H4 (cell line): ENCODE results near the gene SAP130. TPM values are rescaled to one million over a fixed set of nuclear protein-coding genes. Genes with fewer than 3 reads are reported as not detected.

Experiments used
- DNase-seq: peaks from one replicate; pipeline ENCODE4 v3.0.0-alpha.2; 2015; ENCODE audit warnings: low spot score
- total RNA-seq: library from RNA; depleted of rRNA; stranded (reverse); fragments of >200 nt; shearing (Covaris generic); gene quantifications from 2 replicates; pipeline ENCODE4 v1.2.3, GENCODE V29; 2014

The SAP130 gene
- total RNA-seq, 1 experiment from 2014 or later = 15.5 TPM

- DNase-seq = no peak
Measured at GRCh38 chr2:128026448-128027277, 1.2 kb downstream of the SAP130 start.

- no peak for DNase-seq
Measured at GRCh38 chr2:128024816-128025215, 3.0 kb downstream of the SAP130 start.

GRCh38 chr2:128017561-128017960 is 10.3 kb downstream of the SAP130 start:
- no peak for DNase-seq

DNA sequence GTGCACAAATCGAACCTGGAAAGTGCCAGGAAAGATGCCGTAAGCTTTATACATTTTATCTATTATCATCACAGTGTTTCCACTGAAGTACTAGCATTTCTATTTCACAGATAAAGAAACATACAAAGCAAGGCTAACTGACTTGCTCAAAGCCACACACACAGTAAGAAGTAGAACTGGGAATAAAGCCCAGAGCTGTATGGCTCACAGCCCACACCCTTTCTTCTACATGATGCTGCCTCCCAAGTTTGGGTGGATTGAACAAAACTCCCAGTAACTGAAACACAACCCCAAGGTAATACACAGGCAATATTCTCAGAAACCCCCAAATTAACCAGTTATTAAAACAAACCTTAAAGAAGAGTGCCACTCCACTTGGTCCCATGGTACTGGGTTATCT is 11.2 kb downstream of the SAP130 start:
- DNase-seq = no peak

GRCh38 chr2:128012698-128013097 is 15.2 kb downstream of the SAP130 start:
- no peak for DNase-seq

DNA sequence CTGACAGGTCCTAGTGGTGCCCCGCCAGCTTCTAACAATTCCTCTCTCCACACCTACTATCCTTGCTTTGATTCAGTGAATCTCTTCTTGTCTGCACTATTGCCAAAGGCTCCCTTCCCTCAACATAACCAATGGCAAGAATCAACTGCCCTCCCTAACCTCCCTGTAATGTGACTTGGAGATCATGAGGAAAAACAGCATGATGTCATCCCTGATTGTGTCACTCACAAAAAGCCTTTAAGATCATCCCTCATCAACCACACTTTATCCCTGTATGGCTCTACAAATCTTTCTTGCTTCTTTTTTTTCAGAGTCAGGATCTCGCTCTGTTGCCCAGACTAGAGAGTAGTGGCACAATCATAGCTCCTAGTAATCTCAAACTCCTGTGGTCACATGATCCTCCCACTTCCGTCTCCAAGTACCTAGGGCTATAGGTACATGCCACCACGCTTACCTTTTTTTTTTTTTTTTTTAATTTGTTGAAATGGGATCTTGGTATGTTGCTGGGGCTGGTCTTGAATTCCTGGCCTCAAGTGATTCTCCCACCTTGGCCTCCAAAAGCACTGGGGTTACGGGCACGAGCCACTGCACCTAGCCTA is 19.7 kb downstream of the SAP130 start:
- no peak for DNase-seq

DNA sequence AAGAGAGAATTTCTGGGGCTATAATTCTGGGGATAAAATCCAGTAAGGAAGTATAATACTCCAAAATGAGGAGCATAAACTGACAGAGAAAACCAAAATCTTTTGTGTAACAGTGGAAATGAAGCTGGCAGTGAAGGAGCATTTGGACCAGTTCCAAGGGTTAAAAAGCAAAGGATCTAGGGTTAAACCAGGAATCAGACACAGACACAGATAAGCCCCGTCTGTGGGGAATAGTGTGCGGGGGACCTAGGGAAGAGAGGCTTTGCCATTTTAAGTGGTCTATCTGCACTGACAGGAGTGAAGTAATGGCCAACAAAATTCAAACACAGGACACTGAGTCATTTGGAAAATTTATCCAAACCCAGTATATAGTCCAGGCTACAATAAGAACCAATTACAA is 23.4 kb downstream of the SAP130 start:
- no peak for DNase-seq

DNA sequence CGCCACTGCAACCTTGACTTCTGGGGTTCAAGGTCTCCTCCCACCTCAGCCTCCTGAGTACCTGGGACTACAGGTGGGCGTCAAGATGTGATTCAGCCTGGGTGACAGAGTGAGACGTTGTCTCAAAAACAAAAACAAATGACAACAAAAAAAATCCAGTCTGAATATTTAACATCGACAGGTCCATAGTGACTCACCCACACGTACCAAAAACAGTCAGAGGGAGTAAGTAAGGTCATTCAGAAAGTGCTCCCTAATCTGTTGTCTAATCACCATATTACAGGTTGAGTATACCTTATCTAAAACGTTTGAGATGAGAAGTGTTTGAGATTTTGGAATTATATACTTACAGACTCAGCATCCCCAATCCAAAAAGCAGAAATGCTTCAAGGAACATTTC is 24.4 kb downstream of the SAP130 start:
- DNase-seq = no peak

- DNase-seq = no peak
Measured at GRCh38 chr2:127996160-127996559, 31.7 kb downstream of the SAP130 start.

- no peak for DNase-seq
Measured at GRCh38 chr2:127995725-127996124, 32.1 kb downstream of the SAP130 start.

DNA sequence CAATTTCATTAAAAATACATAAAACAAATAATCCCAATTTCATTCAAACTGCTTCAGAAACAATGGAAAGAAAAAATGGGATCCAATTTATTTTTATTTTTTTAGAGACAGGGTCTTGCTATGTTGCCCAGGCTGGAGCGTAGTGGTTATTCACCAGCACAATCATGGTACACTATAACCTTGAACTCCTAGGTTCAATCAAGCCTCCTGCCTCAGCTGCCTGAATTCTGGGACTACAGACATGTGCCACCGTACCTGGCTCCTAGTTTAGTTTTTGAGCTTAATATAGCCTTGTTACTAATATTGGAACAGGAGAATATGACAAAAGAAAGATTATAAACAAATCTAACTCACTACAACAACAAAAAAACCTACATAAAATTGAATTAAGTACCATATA is 34.2 kb downstream of the SAP130 start:
- no peak for DNase-seq

DNA sequence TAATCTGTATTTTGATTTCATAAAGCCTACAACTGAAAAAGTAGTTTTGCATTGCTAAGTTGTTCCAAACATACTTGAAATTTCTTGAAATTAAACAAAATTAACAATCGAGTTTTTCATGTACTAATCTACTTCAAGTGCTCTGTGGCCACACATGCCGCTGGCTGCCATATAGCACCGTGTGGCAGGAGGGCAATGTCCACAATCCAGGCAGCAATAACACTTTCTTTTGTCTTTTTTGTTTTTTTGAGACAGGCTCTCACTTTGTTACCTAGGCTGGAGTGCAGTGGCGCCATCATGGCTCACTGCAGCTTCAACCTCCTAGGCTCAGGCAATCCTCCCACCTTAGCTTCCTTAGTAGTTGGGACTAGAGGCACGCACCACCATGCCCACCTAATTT is 36.1 kb downstream of the SAP130 start:
- DNase-seq = no peak

- DNase-seq = no peak
Measured at GRCh38 chr2:127986548-127987079, 41.2 kb downstream of the SAP130 start.

GRCh38 chr2:127985735-127986134 is 42.1 kb downstream of the SAP130 start:
- no peak for DNase-seq

- no peak for DNase-seq
Measured at GRCh38 chr2:127985026-127985734, 42.7 kb downstream of the SAP130 start.

GRCh38 chr2:127984551-127984950 is 43.3 kb downstream of the SAP130 start:
- DNase-seq = no peak

GRCh38 chr2:127969446-127969845 is 58.4 kb downstream of the SAP130 start:
- no peak for DNase-seq

DNA sequence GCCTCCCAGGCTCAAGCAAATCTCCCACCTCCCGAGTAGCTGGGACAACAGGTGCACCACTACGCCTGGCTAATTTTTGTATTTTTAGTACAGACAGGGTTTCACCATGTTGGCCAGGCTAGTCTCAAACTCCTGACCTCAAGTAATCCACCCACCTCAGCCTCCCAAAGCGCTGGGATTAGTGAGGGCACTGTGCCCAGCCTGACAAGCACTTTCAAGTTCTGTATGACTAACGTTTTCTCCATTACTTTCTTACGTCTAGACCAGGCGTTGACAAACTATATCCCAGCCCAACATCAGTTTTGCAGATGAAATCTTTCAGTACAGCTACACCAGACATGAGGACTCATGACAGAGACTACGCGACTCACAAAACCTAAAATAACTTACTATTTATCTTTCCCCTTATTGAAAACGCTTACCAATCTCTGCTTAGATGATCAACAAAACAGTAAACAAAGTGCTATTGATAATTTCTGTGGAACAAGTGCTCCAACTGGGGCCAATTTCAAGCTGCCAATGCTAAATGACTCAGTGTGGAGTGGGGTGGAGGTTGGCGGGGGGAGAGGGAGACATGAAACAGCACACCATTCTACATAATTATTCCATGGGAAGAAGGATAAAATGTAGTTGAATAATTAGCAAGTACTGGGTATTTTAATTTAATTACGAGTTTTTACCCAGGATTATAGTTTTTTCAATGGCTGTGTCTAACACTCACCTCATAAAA is 59.1 kb downstream of the SAP130 start:
- DNase-seq = no peak

DNA sequence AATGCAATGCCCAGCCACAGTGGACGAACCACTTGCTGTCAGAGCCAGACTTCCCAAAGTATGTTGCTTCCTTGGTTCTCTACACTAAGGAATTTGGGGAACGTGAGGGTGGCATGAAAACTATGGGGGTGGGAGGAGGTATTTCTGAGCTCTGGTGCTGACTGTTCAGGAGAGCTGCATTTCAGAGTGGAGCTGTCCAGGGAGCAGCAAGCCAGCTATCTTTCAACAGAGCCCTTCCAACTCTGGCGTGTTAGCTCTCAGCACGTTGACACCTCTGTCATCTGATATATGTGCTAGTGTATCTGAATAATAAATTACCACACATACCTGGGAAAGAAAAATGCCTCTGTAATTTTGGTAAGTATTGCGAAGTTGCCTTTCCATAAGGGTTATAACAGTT is 66.1 kb downstream of the SAP130 start:
- DNase-seq = no peak

GRCh38 chr2:127957240-127957639 is 70.6 kb downstream of the SAP130 start:
- no peak for DNase-seq

DNA sequence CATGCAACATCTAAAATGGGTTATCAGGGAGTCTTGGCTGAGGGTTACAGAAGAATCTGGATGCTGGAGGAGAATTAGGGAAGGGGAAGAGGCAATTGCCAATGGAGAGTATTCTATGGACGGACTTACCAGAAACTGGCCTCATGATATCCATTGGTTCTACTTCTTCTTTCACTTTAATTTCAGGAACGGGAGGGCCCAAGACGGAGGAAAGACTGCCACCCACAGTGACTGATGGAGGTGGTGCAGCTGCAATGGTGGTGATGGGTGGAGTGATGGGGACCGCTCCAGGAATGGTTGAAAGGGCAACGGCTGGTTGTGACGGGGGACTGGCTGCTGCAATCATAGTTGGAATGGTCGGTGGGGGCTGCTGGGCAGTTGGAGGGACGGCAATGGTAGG is 73.0 kb downstream of the SAP130 start:
- DNase-seq = no peak

DNA sequence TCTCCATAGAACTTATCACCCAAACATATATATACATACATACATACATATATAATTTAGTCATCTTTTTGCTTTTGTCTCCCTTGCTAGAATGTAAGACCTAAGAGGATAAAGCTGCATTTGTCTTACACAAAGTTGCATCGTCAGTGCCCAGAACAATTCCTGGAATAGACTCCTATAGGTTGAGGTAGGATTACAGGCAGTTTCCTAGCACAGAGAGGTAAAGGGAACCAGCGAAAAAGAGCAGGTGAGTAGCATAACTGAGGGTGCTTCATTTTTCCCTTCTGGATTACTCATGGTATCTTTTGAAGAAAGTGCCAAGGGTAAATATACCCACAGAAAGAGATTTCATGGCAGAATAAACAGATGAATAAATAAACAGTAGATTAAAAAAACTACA is 74.0 kb downstream of the SAP130 start:
- DNase-seq = no peak
